ENCODE measurements around the gene TMEM14C.

DNA sequence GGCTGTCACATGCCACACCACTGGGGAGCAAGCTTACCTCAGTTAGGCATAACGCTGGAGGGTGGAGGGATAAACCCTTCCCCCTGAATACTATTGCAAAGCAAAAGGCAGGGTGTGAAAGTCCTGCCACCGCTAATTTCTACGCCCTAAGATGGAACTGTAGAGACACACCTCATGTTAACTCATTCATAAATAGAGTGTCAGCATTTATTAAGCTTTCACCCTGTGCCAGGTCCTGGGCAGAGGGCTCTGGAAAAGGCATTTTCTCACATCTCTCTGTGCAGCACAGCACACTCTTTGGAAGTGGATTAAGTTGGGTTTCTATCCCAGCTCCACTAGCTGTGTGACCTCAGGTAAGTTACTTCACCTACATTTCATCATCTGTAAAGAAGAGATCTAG is 46.5 kb downstream of the TMEM14C start:
- TF ChIP-seq, protein P1, sequence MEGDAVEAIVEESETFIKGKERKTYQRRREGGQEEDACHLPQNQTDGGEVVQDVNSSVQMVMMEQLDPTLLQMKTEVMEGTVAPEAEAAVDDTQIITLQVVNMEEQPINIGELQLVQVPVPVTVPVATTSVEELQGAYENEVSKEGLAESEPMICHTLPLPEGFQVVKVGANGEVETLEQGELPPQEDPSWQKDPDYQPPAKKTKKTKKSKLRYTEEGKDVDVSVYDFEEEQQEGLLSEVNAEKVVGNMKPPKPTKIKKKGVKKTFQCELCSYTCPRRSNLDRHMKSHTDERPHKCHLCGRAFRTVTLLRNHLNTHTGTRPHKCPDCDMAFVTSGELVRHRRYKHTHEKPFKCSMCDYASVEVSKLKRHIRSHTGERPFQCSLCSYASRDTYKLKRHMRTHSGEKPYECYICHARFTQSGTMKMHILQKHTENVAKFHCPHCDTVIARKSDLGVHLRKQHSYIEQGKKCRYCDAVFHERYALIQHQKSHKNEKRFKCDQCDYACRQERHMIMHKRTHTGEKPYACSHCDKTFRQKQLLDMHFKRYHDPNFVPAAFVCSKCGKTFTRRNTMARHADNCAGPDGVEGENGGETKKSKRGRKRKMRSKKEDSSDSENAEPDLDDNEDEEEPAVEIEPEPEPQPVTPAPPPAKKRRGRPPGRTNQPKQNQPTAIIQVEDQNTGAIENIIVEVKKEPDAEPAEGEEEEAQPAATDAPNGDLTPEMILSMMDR (conservative IDR thresholded peaks at IDR 0.05 in 1 of 2, IDR thresholded peaks at IDR 0.05 in 1 of 2; ENCODE audit: extremely low read depth in 1 of 2, insufficient read depth in 1 of 2, low read depth in 1 of 2, low read length in 2 of 2): no peak
- no peak for TF ChIP-seq EZH2 (IDR thresholded peaks at IDR 0.05; ENCODE audit: borderline replicate concordance, low read length)
